ENCODE results near the gene MPHOSPH9.

DNA sequence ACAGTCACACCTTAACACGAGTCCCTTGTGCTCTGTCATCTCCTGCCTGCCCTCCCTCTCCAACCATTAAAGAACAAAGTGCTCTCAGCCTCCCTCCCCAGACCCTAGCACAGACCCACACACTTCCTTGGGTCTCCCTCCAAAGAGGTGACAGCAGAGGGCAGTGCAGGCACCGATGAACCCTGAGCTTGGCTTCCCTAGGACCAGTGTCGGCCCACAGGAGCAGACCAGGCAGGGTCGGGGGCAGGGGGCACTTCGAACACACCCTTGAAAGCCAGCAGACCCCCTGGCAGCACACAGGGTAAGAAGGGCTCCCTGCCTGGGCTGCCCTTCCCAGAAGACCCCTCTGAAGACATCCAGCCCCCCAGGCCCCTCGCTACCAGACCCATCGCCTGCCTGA is 31.7 kb upstream of the MPHOSPH9 start:
- TF ChIP-seq, protein P1, sequence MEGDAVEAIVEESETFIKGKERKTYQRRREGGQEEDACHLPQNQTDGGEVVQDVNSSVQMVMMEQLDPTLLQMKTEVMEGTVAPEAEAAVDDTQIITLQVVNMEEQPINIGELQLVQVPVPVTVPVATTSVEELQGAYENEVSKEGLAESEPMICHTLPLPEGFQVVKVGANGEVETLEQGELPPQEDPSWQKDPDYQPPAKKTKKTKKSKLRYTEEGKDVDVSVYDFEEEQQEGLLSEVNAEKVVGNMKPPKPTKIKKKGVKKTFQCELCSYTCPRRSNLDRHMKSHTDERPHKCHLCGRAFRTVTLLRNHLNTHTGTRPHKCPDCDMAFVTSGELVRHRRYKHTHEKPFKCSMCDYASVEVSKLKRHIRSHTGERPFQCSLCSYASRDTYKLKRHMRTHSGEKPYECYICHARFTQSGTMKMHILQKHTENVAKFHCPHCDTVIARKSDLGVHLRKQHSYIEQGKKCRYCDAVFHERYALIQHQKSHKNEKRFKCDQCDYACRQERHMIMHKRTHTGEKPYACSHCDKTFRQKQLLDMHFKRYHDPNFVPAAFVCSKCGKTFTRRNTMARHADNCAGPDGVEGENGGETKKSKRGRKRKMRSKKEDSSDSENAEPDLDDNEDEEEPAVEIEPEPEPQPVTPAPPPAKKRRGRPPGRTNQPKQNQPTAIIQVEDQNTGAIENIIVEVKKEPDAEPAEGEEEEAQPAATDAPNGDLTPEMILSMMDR (IDR thresholded peaks at IDR 0.05), result peak; percentile 18
- no peak for TF ChIP-seq ZFX (IDR thresholded peaks at IDR 0.05; ENCODE audit: borderline replicate concordance)

Data from 22Rv1 (cell line).